IMR-90 (cell line): Measurements from ENCODE around the gene TUSC2. TPM values are rescaled to one million over a fixed set of nuclear protein-coding genes. Genes with fewer than 3 reads are reported as not detected.

Experiments used
- ATAC-seq: fragments of 200-7000 bp; cut with Tn5 transposase; 2 replicates; pipeline ENCODE4 v1.9.1; 2020; ENCODE audit warnings: low read depth, mild to moderate bottlenecking, moderate library complexity
- BruUV-seq: library from RNA; stranded (reverse); fragments of 400-500 nt; replicated peaks from 2 replicates; lab custom pipeline; 2021; lab: Mats Ljungman, UMichigan
- CTCF ChIA-PET: fragments of 300-600 bp; formaldehyde crosslinking; extraction: SDS; loops from one replicate; lab custom pipeline; 2021; ENCODE audit warnings: antibody characterized with exemption; lab: Yijun Ruan, JAX
- POLR2A ChIA-PET: fragments of 300-600 bp; sonication (Branson Sonifier 250); formaldehyde crosslinking; loops from one replicate; lab custom pipeline; 2022; ENCODE audit warnings: antibody characterized with exemption; ENCODE audit not compliant: unreplicated experiment; lab: Charles Lee
- DNase-seq: peaks from one replicate; pipeline ENCODE4 v3.0.0; 2013
- H2AFZ ChIP-seq: replicated peaks from 2 replicates; pipeline ENCODE3; 2013; ENCODE audit warnings: low read length, mild to moderate bottlenecking; ENCODE audit not compliant: poor library complexity
- H2AK5ac ChIP-seq: 2 replicates; pipeline ENCODE4 v1.6.1; 2013; ENCODE audit warnings: low read depth, low read length, inconsistent platforms
- H2AK9ac ChIP-seq: replicated peaks from 2 replicates; pipeline ENCODE3; 2013; ENCODE audit warnings: mild to moderate bottlenecking, low read depth, low read length, moderate library complexity; ENCODE audit not compliant: poor library complexity
- H2BK120ac ChIP-seq: 2 replicates; pipeline ENCODE4 v1.6.1; 2013; ENCODE audit warnings: low read depth, low read length, inconsistent platforms
- H2BK15ac ChIP-seq: 3 replicates; pipeline ENCODE4 v1.6.1; 2013; ENCODE audit warnings: low read depth, low read length, inconsistent platforms
- H2BK20ac ChIP-seq: 2 replicates; pipeline ENCODE4 v1.6.1; 2013; ENCODE audit warnings: low read depth, mild to moderate bottlenecking, inconsistent platforms, low read length, moderate library complexity
- H2BK5ac ChIP-seq: 2 replicates; pipeline ENCODE4 v1.6.1; 2013; ENCODE audit warnings: mild to moderate bottlenecking, low read depth, low read length, inconsistent platforms; ENCODE audit not compliant: poor library complexity, severe bottlenecking
- H3K14ac ChIP-seq: replicated peaks from 2 replicates; pipeline ENCODE4 v1.6.1; 2013; ENCODE audit warnings: low read depth, low read length, inconsistent platforms
- H3K18ac ChIP-seq: 2 replicates; pipeline ENCODE4 v1.6.1; 2013; ENCODE audit warnings: low read depth, low read length, control low read depth
- H3K23ac ChIP-seq: 2 replicates; pipeline ENCODE4 v1.6.1; 2013; ENCODE audit warnings: low read depth, low read length, inconsistent platforms
- H3K27ac ChIP-seq: 2 replicates; pipeline ENCODE4 v1.5.1; 2013; ENCODE audit warnings: mild to moderate bottlenecking, control low read depth, low read length; ENCODE audit not compliant: insufficient read depth
- H3K27me3 ChIP-seq: 2 replicates; pipeline ENCODE4 v1.6.1; 2013; ENCODE audit warnings: low read length; ENCODE audit not compliant: control insufficient read depth, insufficient read depth
- H3K36me3 ChIP-seq: 2 replicates; pipeline ENCODE4 v1.6.1; 2013; ENCODE audit warnings: low read length, mixed read lengths; ENCODE audit not compliant: control insufficient read depth, insufficient read depth
- H3K4ac ChIP-seq: 2 replicates; pipeline ENCODE4 v1.6.1; 2013; ENCODE audit warnings: low read depth, low read length, inconsistent platforms
- H3K4me1 ChIP-seq: 2 replicates; pipeline ENCODE4 v1.6.1; 2013; ENCODE audit warnings: low read length, mixed read lengths; ENCODE audit not compliant: control insufficient read depth, insufficient read depth
- H3K4me2 ChIP-seq: 2 replicates; pipeline ENCODE4 v1.6.1; 2013; ENCODE audit warnings: low read depth, mild to moderate bottlenecking, control low read depth, low read length, moderate library complexity
- H3K4me3 ChIP-seq: 2 replicates; pipeline ENCODE4 v1.5.1; 2013; ENCODE audit warnings: low read depth, mild to moderate bottlenecking, control low read depth, low read length, moderate library complexity; ENCODE audit not compliant: insufficient read depth
- H3K56ac ChIP-seq: 2 replicates; pipeline ENCODE4 v1.6.1; 2013; ENCODE audit warnings: low read length, inconsistent platforms; ENCODE audit not compliant: insufficient read depth; ENCODE audit errors: extremely low read depth
- H3K79me1 ChIP-seq, 2 experiments: 2 replicates each; pipeline ENCODE4 v1.6.1; 2013; ENCODE audit warnings: low read length in 2 of 2, inconsistent platforms in 1 of 2, low read depth in 1 of 2
- H3K9ac ChIP-seq: 2 replicates; pipeline ENCODE4 v1.6.1; 2013; ENCODE audit warnings: low read depth, low read length, control low read depth
- H3K9me1 ChIP-seq: 2 replicates; pipeline ENCODE4 v1.6.1; 2013; ENCODE audit warnings: low read length, inconsistent platforms; ENCODE audit not compliant: insufficient read depth
- H3K9me3 ChIP-seq: 2 replicates; pipeline ENCODE4 v1.6.1; 2013; ENCODE audit warnings: low read length; ENCODE audit not compliant: control insufficient read depth, insufficient read depth
- H4K20me1 ChIP-seq: 2 replicates; pipeline ENCODE4 v1.6.1; 2013; ENCODE audit warnings: low read length, inconsistent platforms; ENCODE audit not compliant: insufficient read depth
- H4K5ac ChIP-seq: 2 replicates; pipeline ENCODE4 v1.6.1; 2013; ENCODE audit warnings: mild to moderate bottlenecking, low read depth, low read length, control low read depth
- H4K8ac ChIP-seq, 2 experiments: 2 replicates each; pipeline ENCODE4 v1.6.1; 2013; ENCODE audit warnings: low read depth in 2 of 2, low read length in 2 of 2, control low read depth in 1 of 2, inconsistent platforms in 1 of 2
- H4K91ac ChIP-seq: 2 replicates; pipeline ENCODE4 v1.6.1; 2013; ENCODE audit warnings: low read depth, low read length, inconsistent platforms; ENCODE audit not compliant: insufficient read depth
- BHLHE40 ChIP-seq: fragments of 150-350 bp; IDR thresholded peaks from 2 replicates; pipeline ENCODE4 v1.6.1; 2016; ENCODE audit warnings: mild to moderate bottlenecking, low read depth, low read length
- CEBPB ChIP-seq: IDR thresholded peaks from 2 replicates; pipeline ENCODE4 v1.6.1; 2012; ENCODE audit warnings: low read depth, low read length, improper control_type of control experiment
- CHD1 ChIP-seq: IDR thresholded peaks from 2 replicates; pipeline ENCODE4 v1.6.1; 2012; ENCODE audit warnings: low read depth, low read length, improper control_type of control experiment
- FOS ChIP-seq: fragments of 150-350 bp; IDR thresholded peaks from 2 replicates; pipeline ENCODE4 v1.6.1; 2016; ENCODE audit warnings: low read depth, low read length
- MAFK ChIP-seq: IDR thresholded peaks from 2 replicates; pipeline ENCODE4 v1.6.1; 2012; ENCODE audit warnings: low read depth, low read length, improper control_type of control experiment
- MAZ ChIP-seq: IDR thresholded peaks from 2 replicates; pipeline ENCODE4 v1.6.1; 2012; ENCODE audit warnings: low read depth, mild to moderate bottlenecking, low read length, improper control_type of control experiment, moderate library complexity, borderline replicate concordance
- MXI1 ChIP-seq: IDR thresholded peaks from 2 replicates; pipeline ENCODE4 v1.6.1; 2012; ENCODE audit warnings: low read depth, mild to moderate bottlenecking, low read length, moderate library complexity, borderline replicate concordance
- NFE2L2 ChIP-seq: fragments of 150-350 bp; IDR thresholded peaks from 2 replicates; pipeline ENCODE4 v1.6.1; 2016; ENCODE audit warnings: low read depth, mild to moderate bottlenecking, low read length
- POLR2A ChIP-seq: IDR thresholded peaks from 2 replicates; pipeline ENCODE4 v1.6.1; 2012; ENCODE audit warnings: mild to moderate bottlenecking, low read depth, low read length
- RAD21 ChIP-seq: IDR thresholded peaks from 2 replicates; pipeline ENCODE4 v1.6.1; 2012; ENCODE audit warnings: low read length, improper control_type of control experiment
- RCOR1 ChIP-seq: IDR thresholded peaks from 2 replicates; pipeline ENCODE4 v1.6.1; 2012; ENCODE audit warnings: mild to moderate bottlenecking, low read length, improper control_type of control experiment; ENCODE audit not compliant: insufficient replicate concordance
- RFX5 ChIP-seq: IDR thresholded peaks from 2 replicates; pipeline ENCODE4 v1.8.0; 2012; ENCODE audit warnings: low read depth, mild to moderate bottlenecking, low read length, moderate library complexity
- SMC3 ChIP-seq: fragments of 150-350 bp; IDR thresholded peaks from 2 replicates; pipeline ENCODE4 v1.6.1; 2016; ENCODE audit warnings: low read depth, mild to moderate bottlenecking, antibody characterized with exemption, low read length, moderate library complexity
- WGBS, 2 experiments: methylation state at CpG; one replicate each; pipeline versions ENCODE4 v1.1.5 to v1.1.7; 2013; ENCODE audit warnings: missing lambda C conversion rate in 2 of 2; ENCODE audit not compliant: insufficient read length in 1 of 2; ENCODE audit errors: extremely low coverage in 2 of 2; 5-methylcytosine and 5-hydroxymethylcytosine counted together
- dilution Hi-C: fragments of 300-500 bp; cut with HindIII; formaldehyde crosslinking; loops from one replicate; pipeline ENCODE4 v1.14.3; 2018; ENCODE audit warnings: low sequenced_read_pairs; ENCODE audit not compliant: unreplicated experiment
- in situ Hi-C: fragments of 300-500 bp; cut with MboI; formaldehyde crosslinking; loops from 3 replicates; pipeline ENCODE4 v1.14.3; 2019; ENCODE audit warnings: low sequenced_read_pairs, inconsistent platforms, mixed read lengths
- intact Hi-C: fragments of 100-400 bp; cut with micrococcal nuclease; formaldehyde crosslinking; loops from 2 replicates; pipeline ENCODE4 v1.10.0; 2022
- polyA plus RNA-seq, 3 experiments: library from polyadenylated mRNA; depleted of rRNA; stranded (reverse); fragments of >200 nt; gene quantifications; 2 replicates each; pipeline ENCODE4 v1.2.3, GENCODE V29; 2012; ENCODE audit warnings: low replicate concordance in 1 of 3
- total RNA-seq: library from RNA; depleted of rRNA; stranded (reverse); fragments of >200 nt; gene quantifications from 2 replicates; pipeline ENCODE4 v1.2.3, GENCODE V29; 2012
- TF ChIP-seq, protein P1 (sequence below): conservative IDR thresholded peaks from 2 replicates; pipeline ENCODE4 v1.5.1; 2012; ENCODE audit warnings: mild to moderate bottlenecking, low read depth, low read length, improper control_type of control experiment
- TF ChIP-seq, protein P2 (sequence below): fragments of 150-350 bp; IDR thresholded peaks from 2 replicates; pipeline ENCODE4 v1.6.1; 2017; ENCODE audit warnings: mild to moderate bottlenecking, antibody characterized with exemption, low read length, low read depth
- TF ChIP-seq, protein P3 (sequence below): fragments of 150-350 bp; IDR thresholded peaks from 2 replicates; pipeline ENCODE4 v1.6.1; 2016; ENCODE audit warnings: low read depth, mild to moderate bottlenecking, low read length, moderate library complexity, borderline replicate concordance

Gene TUSC2
- total and polyA plus RNA-seq, 2 of the 4 experiments (the other 2 are of a cell fraction) = 13.4 to 24.0 TPM

DNA sequence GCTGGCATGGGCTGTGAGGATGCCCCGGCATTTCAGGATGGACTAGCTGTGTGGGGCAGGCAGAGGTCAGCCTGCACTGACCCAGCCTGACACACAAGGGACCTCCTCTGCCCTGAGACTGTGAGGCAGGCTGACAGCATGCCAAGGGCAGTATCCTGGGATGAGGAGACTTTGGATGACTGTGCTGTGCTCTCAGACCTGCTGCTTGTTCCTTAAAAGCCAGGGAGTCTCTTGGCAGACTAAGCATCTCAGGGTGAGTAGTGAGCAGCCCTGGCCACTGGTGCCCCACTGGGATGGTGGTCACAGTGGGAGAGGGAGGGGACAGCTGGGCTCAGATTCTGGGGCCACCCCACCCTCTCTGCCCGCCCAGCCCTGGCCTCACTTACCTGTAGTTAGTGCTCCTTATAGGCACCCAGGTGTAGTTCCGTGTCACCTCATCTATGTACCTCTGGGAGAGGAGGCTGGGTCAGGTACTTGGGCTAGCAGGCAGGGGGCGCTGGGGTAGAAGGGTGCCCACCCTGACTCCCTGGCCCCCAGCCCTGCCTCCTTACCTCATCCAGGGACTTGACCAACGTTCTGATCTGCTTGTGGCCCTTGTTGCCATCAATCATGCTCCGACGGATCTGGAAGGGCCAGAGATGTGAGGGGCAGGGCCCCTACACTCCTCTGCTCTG lies 47.4 kb upstream of the TUSC2 start:
- no TSS peak for BruUV-seq
- no peak overlapping the region for H3K4ac ChIP-seq
- H3K4me2 ChIP-seq = no peak overlapping the region
- H3K27ac ChIP-seq = no peak overlapping the region
- H3K23ac ChIP-seq = no peak overlapping the region
- ATAC-seq = no peak
- 40% methylated on average over 1 of the region's 7 CpGs; no CpG with 5 or more reads in 1 of the 2 experiments for WGBS, 2 experiments
- H3K27me3 ChIP-seq = peaks cover 43% of the 10 kb centered on the region
- TF ChIP-seq NFE2L2 (no peak), RAD21 (no peak), RFX5 (no peak), MXI1 (no peak), SMC3 (no peak), RCOR1 (no peak), FOS (no peak), BHLHE40 (no peak), MAFK (no peak), CEBPB (no peak), CHD1 (no peak), MAZ (no peak), POLR2A (no peak)
- TF ChIP-seq, protein P1, sequence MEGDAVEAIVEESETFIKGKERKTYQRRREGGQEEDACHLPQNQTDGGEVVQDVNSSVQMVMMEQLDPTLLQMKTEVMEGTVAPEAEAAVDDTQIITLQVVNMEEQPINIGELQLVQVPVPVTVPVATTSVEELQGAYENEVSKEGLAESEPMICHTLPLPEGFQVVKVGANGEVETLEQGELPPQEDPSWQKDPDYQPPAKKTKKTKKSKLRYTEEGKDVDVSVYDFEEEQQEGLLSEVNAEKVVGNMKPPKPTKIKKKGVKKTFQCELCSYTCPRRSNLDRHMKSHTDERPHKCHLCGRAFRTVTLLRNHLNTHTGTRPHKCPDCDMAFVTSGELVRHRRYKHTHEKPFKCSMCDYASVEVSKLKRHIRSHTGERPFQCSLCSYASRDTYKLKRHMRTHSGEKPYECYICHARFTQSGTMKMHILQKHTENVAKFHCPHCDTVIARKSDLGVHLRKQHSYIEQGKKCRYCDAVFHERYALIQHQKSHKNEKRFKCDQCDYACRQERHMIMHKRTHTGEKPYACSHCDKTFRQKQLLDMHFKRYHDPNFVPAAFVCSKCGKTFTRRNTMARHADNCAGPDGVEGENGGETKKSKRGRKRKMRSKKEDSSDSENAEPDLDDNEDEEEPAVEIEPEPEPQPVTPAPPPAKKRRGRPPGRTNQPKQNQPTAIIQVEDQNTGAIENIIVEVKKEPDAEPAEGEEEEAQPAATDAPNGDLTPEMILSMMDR = no peak
- TF ChIP-seq, protein P2, sequence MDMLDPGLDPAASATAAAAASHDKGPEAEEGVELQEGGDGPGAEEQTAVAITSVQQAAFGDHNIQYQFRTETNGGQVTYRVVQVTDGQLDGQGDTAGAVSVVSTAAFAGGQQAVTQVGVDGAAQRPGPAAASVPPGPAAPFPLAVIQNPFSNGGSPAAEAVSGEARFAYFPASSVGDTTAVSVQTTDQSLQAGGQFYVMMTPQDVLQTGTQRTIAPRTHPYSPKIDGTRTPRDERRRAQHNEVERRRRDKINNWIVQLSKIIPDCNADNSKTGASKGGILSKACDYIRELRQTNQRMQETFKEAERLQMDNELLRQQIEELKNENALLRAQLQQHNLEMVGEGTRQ = no peak
- TF ChIP-seq, protein P3, sequence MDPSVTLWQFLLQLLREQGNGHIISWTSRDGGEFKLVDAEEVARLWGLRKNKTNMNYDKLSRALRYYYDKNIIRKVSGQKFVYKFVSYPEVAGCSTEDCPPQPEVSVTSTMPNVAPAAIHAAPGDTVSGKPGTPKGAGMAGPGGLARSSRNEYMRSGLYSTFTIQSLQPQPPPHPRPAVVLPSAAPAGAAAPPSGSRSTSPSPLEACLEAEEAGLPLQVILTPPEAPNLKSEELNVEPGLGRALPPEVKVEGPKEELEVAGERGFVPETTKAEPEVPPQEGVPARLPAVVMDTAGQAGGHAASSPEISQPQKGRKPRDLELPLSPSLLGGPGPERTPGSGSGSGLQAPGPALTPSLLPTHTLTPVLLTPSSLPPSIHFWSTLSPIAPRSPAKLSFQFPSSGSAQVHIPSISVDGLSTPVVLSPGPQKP = no peak
- no peak overlapping the region for H2BK5ac ChIP-seq
- H3K18ac ChIP-seq = no peak overlapping the region
- H3K9me3 ChIP-seq = no peaks in the 10 kb centered on the region
- dilution Hi-C loops (no loop called here), intact Hi-C loops (no loop called here), in situ Hi-C loops (no loop called here)
- no peaks in the 10 kb centered on the region for H3K79me1 ChIP-seq
- no peak overlapping the region for H2AK9ac ChIP-seq
- ChIA-PET POLR2A (no interaction called here), CTCF (no interaction called here)
- H4K91ac ChIP-seq = no peak overlapping the region
- H3K14ac ChIP-seq = no peak overlapping the region
- H2BK15ac ChIP-seq = no peak overlapping the region
- no peaks in the 10 kb centered on the region for H3K36me3 ChIP-seq
- H2AK5ac ChIP-seq = no peak overlapping the region
- H2BK20ac ChIP-seq = no peak overlapping the region
- no peak overlapping the region for H2AFZ ChIP-seq
- no peak for DNase-seq
- H3K9ac ChIP-seq = no peak overlapping the region
- no peak overlapping the region for H3K4me3 ChIP-seq
- no peaks in the 10 kb centered on the region for H3K9me1 ChIP-seq
- no peaks in the 10 kb centered on the region for H4K20me1 ChIP-seq
- H4K8ac ChIP-seq = no peak overlapping the region
- H3K4me1 ChIP-seq = no peaks in the 10 kb centered on the region
- no peak overlapping the region for H2BK120ac ChIP-seq
- H3K56ac ChIP-seq = no peak overlapping the region
- no peak overlapping the region for H4K5ac ChIP-seq
